Natural killer cell (primary cell): ENCODE results near the gene HS6ST3. TPM values are rescaled to one million over a fixed set of nuclear protein-coding genes. Genes with fewer than 3 reads are reported as not detected.

Experiments used
- ATAC-seq, 3 donors: fragments of 150-1000 bp in 2 of 3; fragments of 200-7000 bp in 1 of 3; cut with Tn5 transposase; 1 replicate in 1 of 3; 2 replicates in 2 of 3; pipeline ENCODE4 v1.10.0; 2021; ENCODE audit warnings: mild to moderate bottlenecking in 2 of 3, moderate library complexity in 2 of 3
- DNase-seq, 2 donors: peaks; one replicate each; pipeline versions ENCODE4 v3.0.0 to v3.0.0-alpha.2; 2013 to 2021; ENCODE audit warnings: mixed read lengths in 1 of 2
- H3K27ac ChIP-seq: one replicate; pipeline ENCODE4 v1.5.1; 2013; ENCODE audit warnings: mild to moderate bottlenecking, low read length
- H3K27me3 ChIP-seq: one replicate; pipeline ENCODE4 v1.6.1; 2013; ENCODE audit warnings: low read length; ENCODE audit not compliant: control insufficient read depth, insufficient read depth
- H3K36me3 ChIP-seq: one replicate; pipeline ENCODE4 v1.6.1; 2013; ENCODE audit warnings: low read length; ENCODE audit not compliant: control insufficient read depth, insufficient read depth
- H3K4me1 ChIP-seq: one replicate; pipeline ENCODE4 v1.6.1; 2013; ENCODE audit warnings: low read length; ENCODE audit not compliant: control insufficient read depth, insufficient read depth
- H3K4me3 ChIP-seq: one replicate; pipeline ENCODE4 v1.5.1; 2013; ENCODE audit warnings: low read length
- H3K9me3 ChIP-seq: one replicate; pipeline ENCODE4 v1.6.1; 2013; ENCODE audit warnings: low read length; ENCODE audit not compliant: control insufficient read depth, insufficient read depth
- H3K27ac Mint-ChIP-seq, 2 donors: one replicate each; pipeline ENCODE4 v1.8.0; 2022; ENCODE audit warnings: mild to moderate bottlenecking in 2 of 2, mixed read lengths in 2 of 2, moderate library complexity in 1 of 2
- H3K27me3 Mint-ChIP-seq, 2 donors: one replicate each; pipeline ENCODE4 v1.8.0; 2022; ENCODE audit warnings: low read depth in 2 of 2, mixed read lengths in 2 of 2
- H3K36me3 Mint-ChIP-seq: one replicate; pipeline ENCODE4 v1.8.0; 2022; ENCODE audit warnings: mixed read lengths
- H3K4me1 Mint-ChIP-seq, 2 donors: one replicate each; pipeline ENCODE4 v1.8.0; 2022; ENCODE audit warnings: mixed read lengths in 2 of 2
- H3K4me3 Mint-ChIP-seq: one replicate; pipeline ENCODE4 v1.8.0; 2022; ENCODE audit warnings: mild to moderate bottlenecking, moderate library complexity, mixed read lengths
- H3K9me3 Mint-ChIP-seq, 2 donors: one replicate each; pipeline ENCODE4 v1.8.0; 2022; ENCODE audit warnings: mixed read lengths in 2 of 2
- WGBS: methylation state at CpG from one replicate; pipeline ENCODE4 v1.1.7; 2013; ENCODE audit warnings: missing lambda C conversion rate; ENCODE audit not compliant: insufficient coverage; 5-methylcytosine and 5-hydroxymethylcytosine counted together
- intact Hi-C: fragments of 100-400 bp; cut with micrococcal nuclease; formaldehyde crosslinking; loops from one replicate; pipeline ENCODE4 v1.14.2; 2022
- total RNA-seq, 4 donors: library from RNA; stranded (reverse); fragments of 120-200 nt in 1 of 4; gene quantifications; one replicate each; pipeline versions ENCODE4 v1.2.3 to v1.2.4, GENCODE V29; 2013 to 2022
- TF ChIP-seq, protein P1 (sequence below): fragments of 200-600 bp; IDR thresholded peaks from one replicate; pipeline ENCODE4 v1.8.0; 2022; ENCODE audit warnings: antibody characterized with exemption

The HS6ST3 gene
- total RNA-seq, 3 donors from 2014 or later (not counting 1 experiment from before 2014, with no cell fraction given): not detected

DNA sequence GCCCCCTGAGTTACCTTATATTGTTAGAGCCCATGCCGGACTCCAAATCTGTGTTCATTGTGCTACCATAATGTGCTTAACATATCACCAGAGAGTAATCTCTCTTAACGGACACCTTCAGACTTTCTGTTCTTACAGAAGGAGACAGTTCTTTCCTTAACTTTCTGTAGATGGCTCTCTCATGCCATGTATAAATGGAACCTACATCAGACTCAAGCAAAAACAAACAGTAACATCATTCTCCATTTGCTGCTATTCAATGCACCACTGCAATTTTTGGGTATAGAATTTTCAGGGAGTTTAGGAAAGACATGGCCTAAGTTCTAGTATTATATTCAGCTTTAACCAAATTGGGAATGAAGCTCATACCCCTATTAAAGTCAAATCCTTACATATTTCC is 24.1 kb upstream of the HS6ST3 start:
- Histone ChIP-seq H3K4me1 (no peaks in the 10 kb centered on the region), H3K27ac (no peak overlapping the region), H3K4me3 (no peak overlapping the region), H3K36me3 (no peaks in the 10 kb centered on the region), H3K27me3 (no peaks in the 10 kb centered on the region), H3K9me3 (peaks cover 5% of the 10 kb centered on the region)
- no peak overlapping the region for H3K27ac Mint-ChIP-seq
- ATAC-seq (no peak), DNase-seq (no peak)
- peaks cover 2 to 5% of the 10 kb centered on the region in 2 donors for H3K9me3 Mint-ChIP-seq
- no peaks in the 10 kb centered on the region for H3K4me1 Mint-ChIP-seq
- intact Hi-C loops: no loop called here
- WGBS: 90% methylated on average over 2 of the region's 2 CpGs
- TF ChIP-seq, protein P1, sequence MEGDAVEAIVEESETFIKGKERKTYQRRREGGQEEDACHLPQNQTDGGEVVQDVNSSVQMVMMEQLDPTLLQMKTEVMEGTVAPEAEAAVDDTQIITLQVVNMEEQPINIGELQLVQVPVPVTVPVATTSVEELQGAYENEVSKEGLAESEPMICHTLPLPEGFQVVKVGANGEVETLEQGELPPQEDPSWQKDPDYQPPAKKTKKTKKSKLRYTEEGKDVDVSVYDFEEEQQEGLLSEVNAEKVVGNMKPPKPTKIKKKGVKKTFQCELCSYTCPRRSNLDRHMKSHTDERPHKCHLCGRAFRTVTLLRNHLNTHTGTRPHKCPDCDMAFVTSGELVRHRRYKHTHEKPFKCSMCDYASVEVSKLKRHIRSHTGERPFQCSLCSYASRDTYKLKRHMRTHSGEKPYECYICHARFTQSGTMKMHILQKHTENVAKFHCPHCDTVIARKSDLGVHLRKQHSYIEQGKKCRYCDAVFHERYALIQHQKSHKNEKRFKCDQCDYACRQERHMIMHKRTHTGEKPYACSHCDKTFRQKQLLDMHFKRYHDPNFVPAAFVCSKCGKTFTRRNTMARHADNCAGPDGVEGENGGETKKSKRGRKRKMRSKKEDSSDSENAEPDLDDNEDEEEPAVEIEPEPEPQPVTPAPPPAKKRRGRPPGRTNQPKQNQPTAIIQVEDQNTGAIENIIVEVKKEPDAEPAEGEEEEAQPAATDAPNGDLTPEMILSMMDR: no peak
- H3K36me3 Mint-ChIP-seq: no peaks in the 10 kb centered on the region
- no peaks in the 10 kb centered on the region for H3K27me3 Mint-ChIP-seq
- no peak overlapping the region for H3K4me3 Mint-ChIP-seq

DNA sequence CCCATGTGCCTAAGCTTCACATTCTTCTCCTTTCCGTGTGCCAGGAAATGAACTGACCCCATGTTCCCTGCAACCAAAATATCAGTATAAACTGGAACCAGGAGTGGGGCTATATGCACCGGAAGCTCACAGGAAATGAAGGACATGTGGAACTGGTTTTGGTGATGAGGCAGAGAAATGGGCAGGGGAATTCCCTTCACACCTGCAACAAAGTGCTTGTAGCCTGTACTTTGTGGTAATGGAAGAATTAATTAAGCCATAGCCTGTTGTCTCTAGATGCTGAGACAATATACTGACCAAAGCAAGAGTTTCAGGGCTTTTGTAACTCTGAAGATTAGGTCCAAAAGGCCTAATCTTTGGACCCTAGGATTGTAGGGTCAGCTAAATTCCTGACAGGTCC is 21.2 kb upstream of the HS6ST3 start:
- H3K9me3 Mint-ChIP-seq: peaks cover 4 to 5% of the 10 kb centered on the region in 2 donors
- Histone ChIP-seq H3K4me3 (no peak overlapping the region), H3K27me3 (no peaks in the 10 kb centered on the region), H3K9me3 (peaks cover 5% of the 10 kb centered on the region), H3K4me1 (no peaks in the 10 kb centered on the region), H3K36me3 (no peaks in the 10 kb centered on the region), H3K27ac (no peak overlapping the region)
- H3K4me3 Mint-ChIP-seq: no peak overlapping the region
- 71% methylated on average over 2 of the region's 2 CpGs for WGBS
- intact Hi-C loops: no loop called here
- TF ChIP-seq, protein P1: no peak
- H3K36me3 Mint-ChIP-seq: no peaks in the 10 kb centered on the region
- ATAC-seq (no peak), DNase-seq (no peak)
- H3K4me1 Mint-ChIP-seq: no peaks in the 10 kb centered on the region
- no peak overlapping the region for H3K27ac Mint-ChIP-seq
- H3K27me3 Mint-ChIP-seq: no peaks in the 10 kb centered on the region

DNA sequence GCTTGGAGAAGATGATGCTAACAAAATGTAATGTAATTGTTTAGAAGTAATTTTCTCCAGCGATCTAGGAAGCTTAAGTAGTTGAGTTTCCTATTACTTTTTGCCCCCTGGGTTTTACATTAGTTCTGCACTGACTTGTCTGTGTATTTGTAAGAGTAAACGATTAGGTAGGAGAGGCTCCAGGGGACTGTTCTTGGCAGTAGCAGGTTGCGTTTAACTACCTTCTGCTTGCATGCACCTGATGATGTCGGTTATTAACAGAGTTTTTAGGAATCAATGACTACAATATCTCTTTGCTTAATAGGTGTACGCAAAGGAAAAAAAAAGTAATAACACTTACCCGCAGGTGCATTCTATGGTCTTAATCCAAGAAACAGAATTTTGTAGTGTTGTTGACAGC is 18.4 kb upstream of the HS6ST3 start:
- Histone ChIP-seq H3K4me3 (no peak overlapping the region), H3K9me3 (peaks cover 5% of the 10 kb centered on the region), H3K27ac (no peak overlapping the region), H3K4me1 (no peaks in the 10 kb centered on the region), H3K36me3 (no peaks in the 10 kb centered on the region), H3K27me3 (no peaks in the 10 kb centered on the region)
- ATAC-seq: no peak
- 84% methylated on average over 6 of the region's 6 CpGs for WGBS
- no peak for DNase-seq
- H3K4me1 Mint-ChIP-seq: no peaks in the 10 kb centered on the region
- H3K9me3 Mint-ChIP-seq: peaks cover 2 to 6% of the 10 kb centered on the region in 2 donors
- H3K4me3 Mint-ChIP-seq: no peak overlapping the region
- TF ChIP-seq, protein P1: no peak
- intact Hi-C loops: no loop called here
- no peaks in the 10 kb centered on the region for H3K27me3 Mint-ChIP-seq
- no peak overlapping the region for H3K27ac Mint-ChIP-seq
- H3K36me3 Mint-ChIP-seq: no peaks in the 10 kb centered on the region

DNA sequence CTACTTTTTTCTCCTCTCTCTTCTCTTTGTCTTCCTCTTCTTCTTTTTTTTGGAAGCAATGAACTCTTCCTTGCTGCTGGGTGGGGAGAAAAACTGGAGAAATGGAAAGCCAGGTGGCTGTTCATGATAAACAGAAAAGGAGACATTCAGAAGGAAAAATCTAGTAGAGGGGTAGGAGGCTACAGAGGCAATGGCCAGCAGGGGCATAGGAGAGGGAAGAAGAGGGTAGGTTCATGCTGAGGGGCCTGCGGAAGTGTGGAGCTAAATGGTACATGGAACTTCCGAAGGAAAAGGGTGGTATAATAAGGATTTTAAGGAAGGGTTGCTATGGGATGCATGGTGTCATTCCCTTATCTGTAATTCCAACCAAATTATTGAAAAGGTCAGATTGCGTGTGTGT is 17.5 kb upstream of the HS6ST3 start:
- H3K9me3 ChIP-seq: peaks cover 5% of the 10 kb centered on the region
- no peak for DNase-seq
- intact Hi-C loops: no loop called here
- Mint-ChIP-seq H3K36me3 (no peaks in the 10 kb centered on the region), H3K4me1 (no peaks in the 10 kb centered on the region), H3K9me3 (peaks cover 4 to 9% of the 10 kb centered on the region in 2 donors), H3K27me3 (no peaks in the 10 kb centered on the region), H3K4me3 (no peak overlapping the region), H3K27ac (no peak overlapping the region)
- TF ChIP-seq, protein P1: no peak
- H3K4me3 ChIP-seq: no peak overlapping the region
- no peaks in the 10 kb centered on the region for H3K36me3 ChIP-seq
- H3K27ac ChIP-seq: no peak overlapping the region
- H3K4me1 ChIP-seq: no peaks in the 10 kb centered on the region
- H3K27me3 ChIP-seq: no peaks in the 10 kb centered on the region
- no peak for ATAC-seq
- WGBS: 66% methylated on average over 3 of the region's 3 CpGs
